H1 (cell line): ENCODE measurements around the gene DYNC1H1. TPM values are rescaled to one million over a fixed set of nuclear protein-coding genes. Genes with fewer than 3 reads are reported as not detected.

Source experiments
- BACH1 ChIP-seq: IDR thresholded peaks from 2 replicates; pipeline ENCODE4 v1.6.1; 2012; ENCODE audit warnings: low read length, improper control_type of control experiment
- CBX8 ChIP-seq: fragments of 300-800, 300-1000 bp; sonication (generic); IDR thresholded peaks from 2 replicates; pipeline ENCODE4 v1.7.1; 2016; ENCODE audit warnings: low read depth, low read length, borderline replicate concordance
- CHD2 ChIP-seq: IDR thresholded peaks from 2 replicates; pipeline ENCODE4 v1.6.1; 2012; ENCODE audit warnings: low read length, improper control_type of control experiment
- EZH2 ChIP-seq: fragments of 200-600 bp; sonication (generic); IDR thresholded peaks from 2 replicates; pipeline ENCODE4 v1.7.1; 2012; ENCODE audit warnings: low read depth, mild to moderate bottlenecking, moderate library complexity, low read length, inconsistent platforms; ENCODE audit not compliant: severe bottlenecking
- TBP ChIP-seq: IDR thresholded peaks from 2 replicates; pipeline ENCODE4 v1.6.1; 2011; ENCODE audit warnings: low read depth, low read length, improper control_type of control experiment
- polyA plus RNA-seq, 7 experiments: library from polyadenylated mRNA; depleted of rRNA in 3 of 7; stranded (reverse) in 5 of 7; unstranded in 2 of 7; fragments of >200 nt in 5 of 7; fragments of 200-250 nt in 2 of 7; gene quantifications; 1 replicate in 5 of 7; 2 replicates in 1 of 7; 4 replicates in 1 of 7; pipeline versions ENCODE4 v1.2.1 to v1.2.3, GENCODE V29; 2011 to 2013; ENCODE audit warnings: missing spikeins in 2 of 7, mixed read lengths in 2 of 7
- total RNA-seq: library from RNA; stranded (reverse); fragmentation: NEBNext Ultra II Directional; extraction: Animal tissue kit (Norgen Biotek cat#: 25700); gene quantifications from 2 replicates; pipeline ENCODE4 v1.2.1, GENCODE V29; 2021
- TF ChIP-seq, protein P1 (sequence below): IDR thresholded peaks from 2 replicates; pipeline ENCODE4 v1.6.1; 2011; ENCODE audit warnings: low read depth, mild to moderate bottlenecking, low read length; ENCODE audit not compliant: insufficient read depth

DYNC1H1 gene
- total and polyA plus RNA-seq, 2 of the 8 experiments (the other 6 are each of a cell fraction or from before 2014, with no cell fraction given) = 238 to 387 TPM

DNA sequence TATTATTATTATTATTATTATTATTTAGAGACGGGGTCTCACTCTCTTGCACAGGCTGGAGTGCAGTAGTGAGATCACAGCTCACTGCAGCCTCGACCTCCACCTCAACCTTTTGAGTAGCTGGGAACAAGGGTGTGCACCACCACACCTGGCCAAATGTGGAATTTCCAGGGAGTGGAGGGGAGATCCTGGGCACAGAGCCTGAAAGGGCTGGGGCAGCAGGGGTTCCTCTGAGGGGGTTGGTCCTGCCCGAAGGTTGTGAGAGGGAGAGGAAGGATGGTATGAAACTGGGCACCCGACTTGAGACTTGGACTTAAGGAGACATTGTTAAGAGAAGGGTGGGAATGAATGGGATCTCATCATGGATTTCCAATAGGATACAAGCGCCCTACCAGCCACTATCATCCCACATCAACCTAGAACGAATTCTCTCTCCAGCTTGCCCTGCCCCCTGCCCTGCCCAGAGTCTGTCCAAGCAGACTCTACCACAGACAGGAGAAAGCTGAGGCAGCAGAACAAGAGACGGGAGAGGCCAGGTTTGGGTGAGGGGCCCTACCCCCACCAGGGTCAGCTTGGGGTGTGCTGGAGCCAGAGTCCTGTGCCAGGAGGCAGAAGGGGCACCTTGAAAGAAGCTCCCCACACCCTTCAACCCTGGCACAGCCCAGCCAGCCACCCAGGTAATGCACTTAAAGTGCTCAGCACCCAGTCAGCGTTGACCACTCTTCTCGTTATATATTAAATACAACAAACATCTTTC is 2.4 kb upstream of the DYNC1H1 start (continued):
- TF ChIP-seq, protein P1, sequence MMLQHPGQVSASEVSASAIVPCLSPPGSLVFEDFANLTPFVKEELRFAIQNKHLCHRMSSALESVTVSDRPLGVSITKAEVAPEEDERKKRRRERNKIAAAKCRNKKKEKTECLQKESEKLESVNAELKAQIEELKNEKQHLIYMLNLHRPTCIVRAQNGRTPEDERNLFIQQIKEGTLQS = no peak
- TF ChIP-seq EZH2 = no peak
- no peak for TF ChIP-seq BACH1
- TF ChIP-seq TBP = no peak
- no peak for TF ChIP-seq CHD2
- TF ChIP-seq CBX8 = no peak
